WTC11 (cell line): ENCODE measurements around the gene SETX. TPM values are rescaled to one million over a fixed set of nuclear protein-coding genes. Genes with fewer than 3 reads are reported as not detected.

Experiments
- ATAC-seq: fragments of 200-7000 bp; cut with Tn5 transposase; 2 replicates; pipeline ENCODE4 v1.10.0; 2021; ENCODE audit warnings: mild to moderate bottlenecking, moderate library complexity
- CTCF ChIA-PET: fragments of 300-600 bp; sonication (Branson Sonifier 250); formaldehyde crosslinking; loops from one replicate; lab custom pipeline; 2021; ENCODE audit warnings: antibody characterized with exemption; lab: Charles Lee
- POLR2A ChIA-PET: fragments of 350-600 bp; sonication (Branson Sonifier 250); formaldehyde crosslinking; loops from one replicate; lab custom pipeline; 2021; ENCODE audit warnings: antibody characterized with exemption; lab: Charles Lee
- DNase-seq: peaks from one replicate; pipeline ENCODE4 v3.0.0; 2021; ENCODE audit warnings: low spot score
- H3K27ac Mint-ChIP-seq: 2 replicates; pipeline ENCODE4 v1.8.0; 2021; ENCODE audit warnings: mixed read lengths
- H3K27me3 Mint-ChIP-seq: 2 replicates; pipeline ENCODE4 v1.8.0; 2021; ENCODE audit warnings: low read depth, mild to moderate bottlenecking, moderate library complexity, mixed read lengths
- H3K36me3 Mint-ChIP-seq: 2 replicates; pipeline ENCODE4 v1.8.0; 2021; ENCODE audit warnings: mixed read lengths
- H3K4me1 Mint-ChIP-seq: 2 replicates; pipeline ENCODE4 v1.8.0; 2022; ENCODE audit warnings: mixed read lengths
- H3K4me3 Mint-ChIP-seq: 2 replicates; pipeline ENCODE4 v1.8.0; 2021; ENCODE audit warnings: mild to moderate bottlenecking, moderate library complexity, mixed read lengths
- H3K9me3 Mint-ChIP-seq: 2 replicates; pipeline ENCODE4 v1.8.0; 2021; ENCODE audit warnings: mixed read lengths
- AFF4 ChIP-seq: sonication (generic); formaldehyde crosslinking; IDR thresholded peaks from 2 replicates; pipeline ENCODE4 v1.8.1; 2023; ENCODE audit warnings: mild to moderate bottlenecking, missing genetic modification reagents, borderline replicate concordance
- CBFB ChIP-seq: sonication (generic); formaldehyde crosslinking; IDR thresholded peaks from 2 replicates; pipeline ENCODE4 v1.8.1; 2022; ENCODE audit warnings: mild to moderate bottlenecking, low read depth, missing genetic modification reagents
- CREM ChIP-seq: sonication (generic); formaldehyde crosslinking; IDR thresholded peaks from 2 replicates; pipeline ENCODE4 v1.8.1; 2022; ENCODE audit warnings: mild to moderate bottlenecking, missing genetic modification reagents, moderate library complexity
- CTCF ChIP-seq: fragments of 200-600 bp; IDR thresholded peaks from 2 replicates; pipeline ENCODE4 v1.8.0; 2022; ENCODE audit warnings: antibody characterized with exemption
- E2F4 ChIP-seq: sonication (generic); formaldehyde crosslinking; IDR thresholded peaks from 2 replicates; pipeline ENCODE4 v1.8.1; 2022; ENCODE audit warnings: low read depth, mild to moderate bottlenecking, moderate library complexity, missing genetic modification reagents, borderline replicate concordance
- ESRRA ChIP-seq: sonication (generic); formaldehyde crosslinking; IDR thresholded peaks from 2 replicates; pipeline ENCODE4 v1.8.1; 2022; ENCODE audit warnings: mild to moderate bottlenecking, missing genetic modification reagents, borderline replicate concordance
- ETV6 ChIP-seq: sonication (generic); formaldehyde crosslinking; IDR thresholded peaks from 2 replicates; pipeline ENCODE4 v1.8.1; 2022; ENCODE audit warnings: mild to moderate bottlenecking, missing genetic modification reagents
- FOXJ3 ChIP-seq: sonication (generic); formaldehyde crosslinking; IDR thresholded peaks from 2 replicates; pipeline ENCODE4 v1.9.0; 2021; ENCODE audit warnings: missing genetic modification reagents, mild to moderate bottlenecking, borderline replicate concordance
- GTF2I ChIP-seq: fragments of 250-450 bp; sonication (Bioruptor Pico); conservative IDR thresholded peaks from 2 replicates; pipeline ENCODE4 v1.4.0; 2021; ENCODE audit warnings: mild to moderate bottlenecking
- HMGA2 ChIP-seq: fragments of 250-450 bp; sonication (Bioruptor Pico); IDR thresholded peaks from 2 replicates; pipeline ENCODE4 v1.4.0; 2021; ENCODE audit warnings: mild to moderate bottlenecking, moderate library complexity
- NFYB ChIP-seq: sonication (generic); formaldehyde crosslinking; conservative IDR thresholded peaks from 2 replicates; pipeline ENCODE4 v1.8.0; 2022; ENCODE audit warnings: low read depth, missing genetic modification reagents
- PREB ChIP-seq: sonication (generic); formaldehyde crosslinking; IDR thresholded peaks from 2 replicates; pipeline ENCODE4 v1.8.1; 2022; ENCODE audit warnings: mild to moderate bottlenecking, missing genetic modification reagents, moderate library complexity, borderline replicate concordance
- USF2 ChIP-seq: sonication (generic); formaldehyde crosslinking; IDR thresholded peaks from 2 replicates; pipeline ENCODE4 v1.8.1; 2023; ENCODE audit warnings: mild to moderate bottlenecking, missing genetic modification reagents, moderate library complexity
- ZNF121 ChIP-seq: sonication (generic); formaldehyde crosslinking; IDR thresholded peaks from 2 replicates; pipeline ENCODE4 v1.8.0; 2023; ENCODE audit warnings: missing genetic modification reagents
- ZNF317 ChIP-seq: sonication (generic); formaldehyde crosslinking; IDR thresholded peaks from 2 replicates; pipeline ENCODE4 v1.8.1; 2023; ENCODE audit warnings: low read depth, mild to moderate bottlenecking, moderate library complexity, missing genetic modification reagents, borderline replicate concordance
- ZNF396 ChIP-seq: fragments of 250-450 bp; sonication (Bioruptor Pico); IDR thresholded peaks from 2 replicates; pipeline ENCODE4 v1.8.0; 2021; ENCODE audit warnings: mild to moderate bottlenecking, moderate library complexity, borderline replicate concordance
- ZNF425 ChIP-seq: fragments of 250-450 bp; sonication (Bioruptor Pico); conservative IDR thresholded peaks from 2 replicates; pipeline ENCODE4 v1.9.0; 2021; ENCODE audit warnings: mild to moderate bottlenecking
- ZSCAN18 ChIP-seq: fragments of 250-450 bp; sonication (Bioruptor Pico); IDR thresholded peaks from 2 replicates; pipeline ENCODE4 v2.1.2; 2022; ENCODE audit warnings: mild to moderate bottlenecking, moderate library complexity
- total RNA-seq: library from RNA; stranded (reverse); gene quantifications from 3 replicates; pipeline ENCODE4 v1.2.3, GENCODE V29; 2021

Gene SETX
- total RNA-seq, 1 experiment from 2014 or later: 30.1 TPM

GRCh38 chr9:132235894-132236661 is 118.7 kb downstream of the SETX start:
- Mint-ChIP-seq H3K4me1 (peaks cover 3% of the 10 kb centered on the region; the same call in 1 of the 2 replicates), H3K27ac (no peak overlapping the region), H3K36me3 (no peaks in the 10 kb centered on the region)
- CTCF ChIA-PET: interaction anchor here (0.6 to 10.1 kb wide), 83 partner anchors 9 to 782 kb away, joined by 3 to 343 read pairs (median 5); partner anchors contain the start of genes MED27 and NTNG2
- ATAC-seq (peak; percentile 18), DNase-seq (peak; percentile 94)
- TF ChIP-seq FOXJ3 (CRISPR knock-in tag) (no peak), CBFB (CRISPR knock-in tag) (no peak), CREM (CRISPR knock-in tag) (no peak), ETV6 (CRISPR knock-in tag) (0 out of 2 replicates have a peak, but pooled peaks have one; percentile 41), ZNF317 (no peak), ZNF425 (CRISPR knock-in tag) (no peak), E2F4 (CRISPR knock-in tag) (no peak), ZNF121 (no peak), GTF2I (no peak), CTCF (peak; percentile 94), ZSCAN18 (CRISPR knock-in tag) (no peak), USF2 (CRISPR knock-in tag) (peak; percentile 35; the same call in 1 of the 2 replicates), HMGA2 (CRISPR knock-in tag) (no peak)
- TF ChIP-seq, all 79 proteins: peak for 3
- Mint-ChIP-seq H3K27me3 (peaks cover 11% of the 10 kb centered on the region), H3K9me3 (no peaks in the 10 kb centered on the region), H3K4me3 (no peak overlapping the region)
- POLR2A ChIA-PET: no interaction called here

GRCh38 chr9:132235125-132235524 is 119.7 kb downstream of the SETX start:
- no peaks in the 10 kb centered on the region for H3K36me3 Mint-ChIP-seq
- CTCF ChIA-PET: interaction anchor here (1.2 to 10.1 kb wide), 17 partner anchors 8 to 396 kb away, joined by 3 to 343 read pairs (median 12); no protein-coding TSS in a partner anchor
- no peak overlapping the region for H3K27ac Mint-ChIP-seq
- peaks cover 3% of the 10 kb centered on the region; the same call in 1 of the 2 replicates for H3K4me1 Mint-ChIP-seq
- peaks cover 7% of the 10 kb centered on the region; the same call in 1 of the 2 replicates for H3K27me3 Mint-ChIP-seq
- DNase-seq (no peak), ATAC-seq (no peak)
- POLR2A ChIA-PET: interaction anchor here (1.2 kb wide), 1 partner anchor 66 kb away, joined by 3 read pairs; no protein-coding TSS in a partner anchor
- H3K9me3 Mint-ChIP-seq: no peaks in the 10 kb centered on the region
- no peak overlapping the region for H3K4me3 Mint-ChIP-seq
- TF ChIP-seq ESRRA (CRISPR knock-in tag) (no peak), NFYB (CRISPR knock-in tag) (no peak), ZNF396 (CRISPR knock-in tag) (no peak), AFF4 (CRISPR knock-in tag) (no peak), PREB (CRISPR knock-in tag) (no peak), USF2 (CRISPR knock-in tag) (no peak)
